Panc1 (cell line): Measurements from ENCODE around the gene FRMPD4.

Experiments used
- POLR2AphosphoS5 ChIP-seq: IDR thresholded peaks from 2 replicates; pipeline ENCODE4 v1.6.1; 2012; ENCODE audit warnings: mild to moderate bottlenecking, low read depth, low read length, moderate library complexity
- TF ChIP-seq, protein P1 (sequence below): fragments of 450-650 bp; IDR thresholded peaks from 2 replicates; pipeline ENCODE4 v1.5.1; 2017; ENCODE audit warnings: mild to moderate bottlenecking
- TF ChIP-seq, protein P2 (sequence below), 2 experiments: IDR thresholded peaks; 2 replicates each; pipeline ENCODE4 v1.6.1; 2011 to 2012; ENCODE audit warnings: low read depth in 2 of 2, control low read depth in 1 of 2, low read length in 1 of 2, mild to moderate bottlenecking in 1 of 2, moderate library complexity in 1 of 2; ENCODE audit not compliant: insufficient read depth in 1 of 2

DNA sequence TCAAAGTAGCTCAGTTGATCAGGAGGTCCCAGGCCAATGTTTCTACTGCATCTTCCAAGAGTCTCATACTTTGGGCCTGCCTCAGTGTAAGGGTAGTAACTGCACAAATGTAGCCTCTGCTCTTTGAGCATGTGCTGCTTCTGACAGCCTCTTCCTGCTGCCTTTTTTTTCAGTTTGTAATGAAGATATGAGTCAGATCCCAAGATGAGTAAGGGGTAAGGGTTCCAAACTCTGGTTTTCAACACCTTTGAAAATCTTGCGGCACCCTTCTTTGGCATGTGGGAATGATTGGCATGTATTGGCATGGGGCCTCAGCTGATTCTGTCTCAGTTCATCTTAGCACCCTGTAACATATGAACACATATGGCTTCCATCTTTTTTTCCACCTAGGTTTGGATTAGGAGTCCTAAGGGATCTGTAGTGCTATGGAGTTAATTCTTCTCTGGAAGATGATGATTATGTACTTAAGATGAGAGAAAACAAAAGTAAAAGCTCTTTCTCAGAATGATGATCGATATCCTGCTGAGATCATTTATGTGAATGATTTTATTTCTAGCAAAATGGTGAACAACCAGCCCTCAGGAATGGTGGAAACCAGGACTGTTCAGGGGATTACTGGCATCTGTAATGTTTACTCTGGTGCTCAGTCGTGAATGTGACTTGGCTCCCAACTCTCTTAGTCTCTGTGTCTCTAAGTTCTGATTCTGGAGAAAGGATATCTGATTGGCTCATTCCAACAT lies 534.3 kb downstream of the FRMPD4 start:
- TF ChIP-seq, protein P1, sequence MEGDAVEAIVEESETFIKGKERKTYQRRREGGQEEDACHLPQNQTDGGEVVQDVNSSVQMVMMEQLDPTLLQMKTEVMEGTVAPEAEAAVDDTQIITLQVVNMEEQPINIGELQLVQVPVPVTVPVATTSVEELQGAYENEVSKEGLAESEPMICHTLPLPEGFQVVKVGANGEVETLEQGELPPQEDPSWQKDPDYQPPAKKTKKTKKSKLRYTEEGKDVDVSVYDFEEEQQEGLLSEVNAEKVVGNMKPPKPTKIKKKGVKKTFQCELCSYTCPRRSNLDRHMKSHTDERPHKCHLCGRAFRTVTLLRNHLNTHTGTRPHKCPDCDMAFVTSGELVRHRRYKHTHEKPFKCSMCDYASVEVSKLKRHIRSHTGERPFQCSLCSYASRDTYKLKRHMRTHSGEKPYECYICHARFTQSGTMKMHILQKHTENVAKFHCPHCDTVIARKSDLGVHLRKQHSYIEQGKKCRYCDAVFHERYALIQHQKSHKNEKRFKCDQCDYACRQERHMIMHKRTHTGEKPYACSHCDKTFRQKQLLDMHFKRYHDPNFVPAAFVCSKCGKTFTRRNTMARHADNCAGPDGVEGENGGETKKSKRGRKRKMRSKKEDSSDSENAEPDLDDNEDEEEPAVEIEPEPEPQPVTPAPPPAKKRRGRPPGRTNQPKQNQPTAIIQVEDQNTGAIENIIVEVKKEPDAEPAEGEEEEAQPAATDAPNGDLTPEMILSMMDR, result no peak
- no peak for TF ChIP-seq POLR2AphosphoS5
- TF ChIP-seq, protein P2, sequence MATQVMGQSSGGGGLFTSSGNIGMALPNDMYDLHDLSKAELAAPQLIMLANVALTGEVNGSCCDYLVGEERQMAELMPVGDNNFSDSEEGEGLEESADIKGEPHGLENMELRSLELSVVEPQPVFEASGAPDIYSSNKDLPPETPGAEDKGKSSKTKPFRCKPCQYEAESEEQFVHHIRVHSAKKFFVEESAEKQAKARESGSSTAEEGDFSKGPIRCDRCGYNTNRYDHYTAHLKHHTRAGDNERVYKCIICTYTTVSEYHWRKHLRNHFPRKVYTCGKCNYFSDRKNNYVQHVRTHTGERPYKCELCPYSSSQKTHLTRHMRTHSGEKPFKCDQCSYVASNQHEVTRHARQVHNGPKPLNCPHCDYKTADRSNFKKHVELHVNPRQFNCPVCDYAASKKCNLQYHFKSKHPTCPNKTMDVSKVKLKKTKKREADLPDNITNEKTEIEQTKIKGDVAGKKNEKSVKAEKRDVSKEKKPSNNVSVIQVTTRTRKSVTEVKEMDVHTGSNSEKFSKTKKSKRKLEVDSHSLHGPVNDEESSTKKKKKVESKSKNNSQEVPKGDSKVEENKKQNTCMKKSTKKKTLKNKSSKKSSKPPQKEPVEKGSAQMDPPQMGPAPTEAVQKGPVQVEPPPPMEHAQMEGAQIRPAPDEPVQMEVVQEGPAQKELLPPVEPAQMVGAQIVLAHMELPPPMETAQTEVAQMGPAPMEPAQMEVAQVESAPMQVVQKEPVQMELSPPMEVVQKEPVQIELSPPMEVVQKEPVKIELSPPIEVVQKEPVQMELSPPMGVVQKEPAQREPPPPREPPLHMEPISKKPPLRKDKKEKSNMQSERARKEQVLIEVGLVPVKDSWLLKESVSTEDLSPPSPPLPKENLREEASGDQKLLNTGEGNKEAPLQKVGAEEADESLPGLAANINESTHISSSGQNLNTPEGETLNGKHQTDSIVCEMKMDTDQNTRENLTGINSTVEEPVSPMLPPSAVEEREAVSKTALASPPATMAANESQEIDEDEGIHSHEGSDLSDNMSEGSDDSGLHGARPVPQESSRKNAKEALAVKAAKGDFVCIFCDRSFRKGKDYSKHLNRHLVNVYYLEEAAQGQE (IDR thresholded peaks at IDR 0.05; ENCODE audit: insufficient read depth in 1 of 2, low read depth in 2 of 2, low read length in 1 of 2), result no peak
